ENCODE data around the gene ADSL. TPM values are rescaled to one million over a fixed set of nuclear protein-coding genes. Genes with fewer than 3 reads are reported as not detected.

ADSL gene
- total and polyA plus RNA-seq, 2 of the 4 experiments (the other 2 are of a cell fraction), result 93.6 to 229 TPM

GRCh38 chr22:40342521-40342920 lies 3.8 kb upstream of the ADSL start:
- POLR2A ChIA-PET (ENCODE audit: unreplicated experiment), result no interaction called here

More at GRCh38 chr22:40342521-40342920, 3.8 kb upstream of the ADSL start:
- no CpG with 5 or more reads among the region's 9 CpGs for WGBS, 2 experiments (ENCODE audit: extremely low coverage in 2 of 2, insufficient read length in 1 of 2)
- H3K14ac ChIP-seq (replicated peaks; ENCODE audit: low read depth, low read length), result no peak overlapping the region
- H4K5ac ChIP-seq (ENCODE audit: low read depth, low read length), result no peak overlapping the region
- H2BK5ac ChIP-seq (ENCODE audit: low read depth, low read length, poor library complexity, severe bottlenecking), result no peak overlapping the region
- no peak for TF ChIP-seq POLR2A (IDR thresholded peaks at IDR 0.05; ENCODE audit: low read depth, low read length)
- no peak for TF ChIP-seq NFE2L2 (IDR thresholded peaks at IDR 0.05; ENCODE audit: low read depth, low read length)
- no peak for TF ChIP-seq USF2 (IDR thresholded peaks at IDR 0.05; ENCODE audit: low read depth, low read length)
- TF ChIP-seq MXI1 (IDR thresholded peaks at IDR 0.05; ENCODE audit: borderline replicate concordance, low read depth, low read length), result no peak
- no peak for TF ChIP-seq RFX5 (IDR thresholded peaks at IDR 0.05; ENCODE audit: low read depth, low read length)
- H4K8ac ChIP-seq (ENCODE audit: low read depth in 2 of 2, low read length in 2 of 2), result no peak overlapping the region
- H3K4me2 ChIP-seq (ENCODE audit: low read depth, low read length), result no peak overlapping the region
- no peak overlapping the region for H3K23ac ChIP-seq (ENCODE audit: low read depth, low read length)
- no peak overlapping the region for H2BK20ac ChIP-seq (ENCODE audit: low read depth, low read length)
- no peak overlapping the region for H3K27ac ChIP-seq (ENCODE audit: insufficient read depth, low read length)
- H3K9ac ChIP-seq (ENCODE audit: low read depth, low read length), result no peak overlapping the region
- H3K4me3 ChIP-seq (ENCODE audit: insufficient read depth, low read depth, low read length), result no peak overlapping the region
- H3K9me3 ChIP-seq (ENCODE audit: control insufficient read depth, insufficient read depth, low read length), result no peaks in the 10 kb centered on the region
- no peak overlapping the region for H2BK15ac ChIP-seq (ENCODE audit: low read depth, low read length)
- DNase-seq (no peak), ATAC-seq (ENCODE audit: low read depth) (no peak)
- H2AFZ ChIP-seq (replicated peaks; ENCODE audit: low read length, poor library complexity), result no peak overlapping the region
- peaks cover 8% of the 10 kb centered on the region for H3K9me1 ChIP-seq (ENCODE audit: insufficient read depth, low read length)
- in situ Hi-C loops (cut with MboI; ENCODE audit: low sequenced_read_pairs), result loop anchor here (10.0 kb wide), 2 partner anchors 298 to 808 kb away; partner anchors contain the start of gene RPS19BP1
- H3K4me1 ChIP-seq (ENCODE audit: control insufficient read depth, insufficient read depth, low read length), result no peaks in the 10 kb centered on the region
- H2AK9ac ChIP-seq (replicated peaks; ENCODE audit: low read depth, low read length, poor library complexity), result no peak overlapping the region
- H2AK5ac ChIP-seq (ENCODE audit: low read depth, low read length), result no peak overlapping the region; the same call in 1 of the 2 replicates
- no peak overlapping the region for H3K56ac ChIP-seq (ENCODE audit: extremely low read depth, insufficient read depth, low read length)
- no TSS peak for BruUV-seq (replicated peaks)
- no peak overlapping the region for H3K4ac ChIP-seq (ENCODE audit: low read depth, low read length)
- H4K91ac ChIP-seq (ENCODE audit: insufficient read depth, low read depth, low read length), result no peak overlapping the region
- H3K18ac ChIP-seq (ENCODE audit: low read depth, low read length), result no peak overlapping the region
- dilution Hi-C loops (cut with HindIII; ENCODE audit: low sequenced_read_pairs, unreplicated experiment), result no loop called here
- CTCF ChIA-PET, result no interaction called here
- H2BK120ac ChIP-seq (ENCODE audit: low read depth, low read length), result no peak overlapping the region
- peaks cover 18 to 24% of the 10 kb centered on the region in 2 experiments; a peak in 3 of 4 replicates for H3K79me1 ChIP-seq (ENCODE audit: low read depth in 1 of 2, low read length in 2 of 2)
- H4K20me1 ChIP-seq (ENCODE audit: insufficient read depth, low read length), result peaks cover 10% of the 10 kb centered on the region
- H3K27me3 ChIP-seq (ENCODE audit: control insufficient read depth, insufficient read depth, low read length), result no peaks in the 10 kb centered on the region
- H3K36me3 ChIP-seq (ENCODE audit: control insufficient read depth, insufficient read depth, low read length), result no peaks in the 10 kb centered on the region
- intact Hi-C loops (cut with micrococcal nuclease), result no loop called here
